ENCODE data around the gene EIF4G3.
A peak's percentile ranks its signal among the peaks of the same experiment; 100 is the strongest.
"Not testable (repeated sequence)": the region's sequence is repeated elsewhere in the genome, so short reads cannot be mapped to it uniquely, and the experiment has no call there.

EIF4G3 gene

DNA sequence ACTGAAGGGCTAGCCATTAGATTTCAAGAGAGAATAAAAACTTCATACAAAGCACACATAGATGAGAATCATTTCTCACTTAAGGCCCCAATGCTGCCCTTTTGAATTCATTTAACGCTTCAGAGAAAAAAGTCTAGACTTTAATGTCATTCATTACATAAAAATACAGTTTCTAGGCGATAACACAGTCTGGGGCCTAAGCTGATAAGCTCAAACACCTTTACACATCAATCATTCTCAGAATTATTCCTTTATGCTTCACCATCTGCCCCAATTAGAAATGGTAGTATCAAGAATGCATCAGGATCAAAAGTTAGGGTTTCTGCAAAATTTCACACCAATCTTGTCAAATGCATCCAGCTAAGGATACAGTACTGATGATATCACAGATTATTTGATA is 289.5 kb downstream of the EIF4G3 start:
- DNase-seq = no peak
- in situ Hi-C loops (cut with HindIII; ENCODE audit: low pct_ligation_motif_present, low pct_unique_long_range_greater_than_20kb, low sequenced_read_pairs) = no loop called here

DNA sequence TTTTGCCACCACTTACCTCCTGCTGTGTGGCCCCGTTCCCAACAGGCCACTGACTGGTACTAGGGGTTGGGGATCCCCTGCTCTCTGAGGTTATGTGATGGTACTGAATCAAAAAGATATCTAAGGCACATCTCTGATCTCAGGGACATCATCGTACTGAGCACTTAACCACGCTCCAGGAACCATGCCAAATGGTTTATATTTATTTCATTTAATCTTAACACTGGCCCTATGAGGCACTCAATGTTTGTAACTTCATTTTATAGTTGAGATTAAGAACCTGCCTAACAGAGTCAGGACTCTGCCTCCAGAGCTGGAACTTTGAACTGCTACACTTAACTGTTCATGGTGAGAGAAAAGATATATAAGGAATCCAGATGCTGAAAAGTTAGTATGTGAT is 291.6 kb downstream of the EIF4G3 start:
- DNase-seq = no peak
- in situ Hi-C loops (cut with HindIII; ENCODE audit: low pct_ligation_motif_present, low pct_unique_long_range_greater_than_20kb, low sequenced_read_pairs) = no loop called here

DNA sequence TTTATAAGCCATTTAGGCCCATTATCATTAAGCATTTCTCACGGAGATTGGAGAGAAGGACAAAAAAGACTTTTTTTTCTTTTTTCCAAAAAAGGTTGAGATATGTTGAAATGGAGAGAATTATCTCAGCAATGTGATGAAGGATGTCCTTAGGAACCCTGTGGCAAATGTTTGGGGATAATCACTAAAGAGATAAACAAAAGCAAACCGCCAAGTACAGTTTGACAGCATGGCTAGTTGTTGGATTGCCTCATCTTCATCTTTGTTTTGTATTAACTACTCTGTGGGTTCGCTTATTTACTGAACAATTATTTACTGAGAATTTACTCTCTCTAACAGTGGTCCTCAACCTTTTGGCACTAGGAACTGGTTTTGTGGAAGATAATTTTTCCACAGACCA is 292.2 kb downstream of the EIF4G3 start:
- DNase-seq = no peak
- in situ Hi-C loops (cut with HindIII; ENCODE audit: low pct_ligation_motif_present, low pct_unique_long_range_greater_than_20kb, low sequenced_read_pairs) = no loop called here

DNA sequence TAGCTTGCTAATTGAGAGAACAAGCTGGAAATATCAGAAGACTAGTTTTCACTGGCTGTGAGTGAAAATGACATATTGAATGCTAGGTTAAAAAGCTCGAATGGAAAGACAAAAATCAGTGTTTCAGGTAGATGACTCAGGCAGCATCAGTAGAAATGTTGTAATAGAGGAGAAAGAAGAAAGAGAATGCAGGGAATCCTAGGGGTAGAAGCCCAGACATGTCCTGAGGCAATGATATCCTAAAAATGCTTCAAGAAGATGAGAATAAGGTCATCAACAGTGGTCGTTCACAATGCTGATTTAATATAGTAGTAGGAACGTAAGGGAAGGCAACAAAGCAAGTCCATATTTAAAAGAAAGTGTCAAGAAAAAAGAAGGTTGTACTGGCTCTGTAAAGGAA is 292.9 kb downstream of the EIF4G3 start:
- in situ Hi-C loops (cut with HindIII; ENCODE audit: low pct_ligation_motif_present, low pct_unique_long_range_greater_than_20kb, low sequenced_read_pairs) = no loop called here
- DNase-seq = no peak

DNA sequence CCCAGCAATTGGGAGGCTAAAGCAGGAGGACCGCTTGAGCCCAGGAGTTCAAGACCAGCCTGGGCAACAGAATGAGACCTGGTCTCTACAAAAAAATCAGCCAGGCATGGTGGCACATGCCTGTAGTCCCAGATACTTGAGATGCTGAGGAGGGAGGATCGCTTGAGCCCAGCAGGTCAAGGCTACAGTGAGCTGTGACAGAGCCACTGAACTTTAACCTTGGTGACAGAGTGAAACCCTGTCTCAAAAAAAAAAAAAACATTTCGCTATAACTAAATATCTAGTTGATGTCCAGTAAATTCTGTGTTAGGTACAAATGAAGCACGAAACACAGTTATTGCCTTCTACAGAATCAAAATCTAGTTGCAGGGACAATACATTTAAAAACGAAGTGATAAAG is 293.9 kb downstream of the EIF4G3 start:
- in situ Hi-C loops (cut with HindIII; ENCODE audit: low pct_ligation_motif_present, low pct_unique_long_range_greater_than_20kb, low sequenced_read_pairs) = no loop called here
- DNase-seq = no peak

DNA sequence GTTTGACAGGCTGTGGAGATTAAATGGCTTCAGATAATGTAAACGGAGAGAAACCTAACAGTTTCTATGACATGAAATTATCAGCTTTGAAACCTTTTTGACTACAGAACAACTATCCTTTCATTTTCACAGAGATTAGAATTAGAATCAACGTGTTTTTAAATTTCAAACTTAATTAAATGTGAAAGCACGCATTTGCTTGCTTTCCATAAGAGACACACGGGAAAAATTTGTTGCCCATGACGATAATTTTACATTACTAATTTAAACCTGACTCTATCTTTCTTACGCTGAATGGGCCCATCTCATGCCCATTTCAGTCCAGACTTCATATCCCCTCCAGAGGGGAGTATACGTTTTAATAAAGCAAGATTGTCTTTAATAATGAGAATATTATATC is 297.9 kb downstream of the EIF4G3 start:
- in situ Hi-C loops (cut with HindIII; ENCODE audit: low pct_ligation_motif_present, low pct_unique_long_range_greater_than_20kb, low sequenced_read_pairs) = no loop called here
- DNase-seq = no peak

DNA sequence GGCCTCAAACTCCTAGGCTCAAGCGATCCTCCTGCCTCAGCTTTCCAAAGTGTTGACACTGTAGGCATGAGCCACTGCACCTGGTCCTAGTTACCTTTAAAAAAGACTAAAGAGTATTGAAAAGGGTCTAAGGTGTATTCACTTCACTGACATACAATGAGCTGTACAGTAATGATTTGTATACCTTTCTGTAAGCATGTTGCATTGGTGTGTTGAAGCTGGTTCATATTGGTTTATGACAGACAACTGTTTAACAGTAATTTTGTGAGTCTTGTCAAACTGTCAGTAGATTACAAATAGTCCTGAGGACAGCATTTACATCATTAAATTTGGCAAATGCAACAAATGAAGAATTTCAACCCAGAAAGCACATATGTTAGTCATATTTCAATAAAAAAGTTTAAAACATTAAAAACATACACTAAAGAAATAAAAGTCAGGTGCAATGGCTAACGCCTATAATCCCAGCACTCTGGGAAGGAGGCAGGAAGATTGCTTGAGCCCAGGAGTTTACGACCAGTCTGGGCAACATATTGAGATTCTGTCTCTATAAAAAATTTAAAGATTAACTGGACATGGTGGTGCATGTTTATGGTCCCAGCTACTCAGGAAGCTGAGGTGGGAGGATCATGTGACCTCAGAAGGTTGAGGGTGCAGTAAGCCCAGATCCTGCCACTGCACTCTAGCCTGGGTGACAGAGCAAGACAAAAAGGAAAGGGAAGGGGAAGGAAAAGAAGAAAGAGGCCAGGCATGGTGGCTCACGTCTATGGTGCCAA is 301.3 kb downstream of the EIF4G3 start:
- no peak for DNase-seq
- in situ Hi-C loops (cut with HindIII; ENCODE audit: low pct_ligation_motif_present, low pct_unique_long_range_greater_than_20kb, low sequenced_read_pairs) = no loop called here

DNA sequence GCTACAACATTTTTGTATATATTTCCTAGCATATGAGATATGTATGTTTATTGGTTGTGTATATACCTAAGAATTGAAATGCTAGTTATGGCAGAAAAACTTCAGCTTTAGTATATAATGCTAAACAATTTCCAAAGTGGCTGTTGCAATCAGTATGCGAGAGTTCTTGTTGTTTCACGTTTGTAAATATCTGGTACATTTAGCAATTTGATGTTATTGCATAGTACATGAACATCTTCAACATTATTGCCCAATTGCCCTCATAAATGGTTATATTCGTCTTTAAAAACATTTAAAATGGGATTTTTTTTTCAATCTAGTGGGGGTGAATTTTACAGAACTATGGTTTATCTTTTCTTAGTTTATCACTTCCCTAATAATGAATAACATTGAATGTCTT is 303.4 kb downstream of the EIF4G3 start:
- in situ Hi-C loops (cut with HindIII; ENCODE audit: low pct_ligation_motif_present, low pct_unique_long_range_greater_than_20kb, low sequenced_read_pairs) = no loop called here
- no peak for DNase-seq

DNA sequence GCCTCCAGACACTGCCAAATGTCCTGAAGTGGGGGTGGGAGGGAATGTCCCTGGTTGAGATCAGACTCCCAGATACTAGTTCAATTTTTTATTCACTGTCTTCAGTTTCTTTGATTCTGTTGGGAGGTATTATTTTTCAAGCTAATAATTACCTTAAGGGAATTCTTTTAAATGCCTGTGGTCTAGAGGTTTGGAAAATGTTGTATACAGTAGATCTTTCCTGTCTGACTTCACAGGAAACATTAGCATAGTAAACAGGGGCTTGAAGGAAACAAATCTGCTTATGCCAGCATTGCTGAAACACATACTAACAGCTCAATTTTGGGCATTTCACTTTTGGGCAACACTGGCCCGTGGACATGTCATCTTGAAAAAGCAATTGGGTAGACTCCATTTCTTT is 305.3 kb downstream of the EIF4G3 start:
- DNase-seq = peak; percentile 71
- in situ Hi-C loops (cut with HindIII; ENCODE audit: low pct_ligation_motif_present, low pct_unique_long_range_greater_than_20kb, low sequenced_read_pairs) = no loop called here

DNA sequence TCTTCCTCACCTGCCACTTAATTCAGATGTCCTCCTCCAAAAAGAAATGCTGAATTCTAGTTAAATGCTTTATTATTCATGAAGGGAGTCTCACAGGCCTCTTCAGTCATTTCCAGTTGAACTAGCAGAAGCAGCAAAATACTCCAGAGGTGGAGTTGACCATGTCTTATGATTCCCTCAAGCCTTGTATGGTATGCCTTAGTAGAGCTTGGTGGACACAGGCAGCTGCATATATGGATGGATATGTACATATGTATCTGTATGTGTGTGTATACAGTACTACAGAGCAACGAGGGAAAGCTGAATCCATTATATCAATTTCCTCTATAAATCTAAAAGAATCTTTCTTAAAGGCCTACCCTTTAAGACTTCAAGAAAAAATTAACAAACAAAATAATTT is 306.0 kb downstream of the EIF4G3 start:
- no peak for DNase-seq
- in situ Hi-C loops (cut with HindIII; ENCODE audit: low pct_ligation_motif_present, low pct_unique_long_range_greater_than_20kb, low sequenced_read_pairs) = no loop called here

DNA sequence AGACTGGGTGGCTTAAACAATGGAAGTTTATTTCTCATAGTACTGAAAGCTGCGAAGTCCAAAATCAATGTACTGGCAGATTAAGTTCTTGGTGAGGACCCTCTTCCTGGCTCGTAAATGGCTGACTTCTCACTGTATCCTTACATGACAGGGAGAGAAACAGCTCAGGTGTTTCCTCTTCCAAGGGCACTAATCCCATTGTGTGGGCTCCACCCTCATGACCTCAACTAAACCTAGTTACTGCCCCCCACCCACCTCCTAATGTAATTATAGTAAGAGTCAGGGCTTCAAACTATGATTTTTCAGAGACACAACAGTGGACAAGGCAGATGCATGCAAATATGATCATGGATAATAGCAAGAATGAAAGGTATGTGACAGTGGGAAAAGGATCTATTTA is 308.4 kb downstream of the EIF4G3 start:
- in situ Hi-C loops (cut with HindIII; ENCODE audit: low pct_ligation_motif_present, low pct_unique_long_range_greater_than_20kb, low sequenced_read_pairs) = no loop called here
- DNase-seq = no peak

DNA sequence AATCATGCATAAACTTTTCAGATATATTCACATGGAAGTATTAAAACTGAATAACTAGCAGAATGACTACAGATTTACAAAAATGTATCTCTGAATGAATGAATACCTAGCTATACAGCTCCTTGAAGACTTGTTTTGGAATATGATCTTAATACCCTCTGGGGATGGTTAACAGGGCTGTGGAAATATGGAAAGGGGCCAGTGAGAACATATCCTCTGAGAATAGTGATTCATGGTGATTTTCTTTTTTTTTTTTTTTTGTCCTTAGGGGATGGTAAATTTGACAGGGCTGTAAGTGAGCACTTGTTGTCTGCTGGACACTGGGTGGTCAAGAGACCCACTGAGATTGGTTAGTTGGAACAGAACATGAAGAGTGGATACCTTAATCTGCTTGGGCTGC is 308.9 kb downstream of the EIF4G3 start:
- in situ Hi-C loops (cut with HindIII; ENCODE audit: low pct_ligation_motif_present, low pct_unique_long_range_greater_than_20kb, low sequenced_read_pairs) = no loop called here
- DNase-seq = no peak

DNA sequence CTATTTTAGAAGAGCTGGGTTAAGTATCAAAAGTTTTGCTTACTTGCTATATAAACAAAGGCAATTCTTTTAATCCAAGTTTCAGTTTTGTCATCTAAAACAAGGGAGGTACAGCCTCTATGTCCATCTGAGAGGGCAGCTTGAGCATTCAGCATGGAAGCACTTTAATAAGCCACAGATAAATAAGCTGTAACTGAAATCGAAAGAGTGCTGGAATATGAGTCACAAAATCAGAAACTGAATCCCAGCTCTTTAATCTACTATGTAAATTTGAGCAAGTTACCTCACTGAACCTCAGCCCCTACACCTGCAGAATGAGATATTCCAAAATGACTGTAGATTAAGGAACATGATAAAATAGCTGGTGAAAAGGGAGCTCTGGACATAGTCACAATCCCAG is 309.6 kb downstream of the EIF4G3 start:
- no peak for DNase-seq
- in situ Hi-C loops (cut with HindIII; ENCODE audit: low pct_ligation_motif_present, low pct_unique_long_range_greater_than_20kb, low sequenced_read_pairs) = no loop called here

DNA sequence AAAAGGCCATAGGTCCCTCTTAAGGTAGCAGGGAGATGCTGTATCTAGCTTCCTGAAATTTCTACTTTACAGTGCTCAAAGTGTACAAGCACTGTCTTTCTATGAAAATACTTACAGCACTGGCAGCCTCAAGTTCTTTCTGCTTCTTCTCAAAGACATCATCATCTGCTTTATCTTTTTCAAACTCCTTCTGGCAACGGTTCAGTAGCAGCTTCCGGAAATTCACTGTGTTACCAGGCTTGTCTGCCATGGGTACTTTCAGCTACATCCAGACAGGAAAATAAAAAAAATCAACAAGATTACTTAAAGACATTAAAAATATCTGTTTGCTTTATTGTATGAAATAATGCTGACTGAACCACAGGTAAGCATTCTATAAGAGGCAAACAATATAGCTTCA is 311.7 kb downstream of the EIF4G3 start:
- no peak for DNase-seq

DNA sequence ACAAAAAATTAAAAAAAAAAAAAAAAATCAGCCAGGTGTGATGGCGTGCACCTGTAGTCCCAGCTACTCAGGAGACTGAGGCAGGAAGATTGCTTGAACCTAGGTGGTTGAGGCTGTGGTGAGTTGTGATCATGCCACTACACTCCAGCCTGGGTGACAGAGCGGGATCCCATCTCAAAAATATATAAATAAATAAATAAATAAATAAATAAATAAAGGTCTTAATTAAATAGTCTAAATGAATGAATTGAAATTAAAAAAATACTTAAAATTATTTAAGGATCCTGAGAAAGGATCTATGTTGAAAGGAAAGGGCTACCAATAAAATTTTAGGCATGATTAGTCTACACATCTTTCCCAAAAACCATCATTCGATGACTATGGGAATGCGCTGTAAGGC is 322.2 kb downstream of the EIF4G3 start:
- in situ Hi-C loops (cut with HindIII; ENCODE audit: low pct_ligation_motif_present, low pct_unique_long_range_greater_than_20kb, low sequenced_read_pairs) = no loop called here
- no peak for DNase-seq

More for the DNA sequence above, 311.7 kb downstream of the EIF4G3 start:
- in situ Hi-C loops (cut with HindIII; ENCODE audit: low pct_ligation_motif_present, low pct_unique_long_range_greater_than_20kb, low sequenced_read_pairs) = no loop called here

DNA sequence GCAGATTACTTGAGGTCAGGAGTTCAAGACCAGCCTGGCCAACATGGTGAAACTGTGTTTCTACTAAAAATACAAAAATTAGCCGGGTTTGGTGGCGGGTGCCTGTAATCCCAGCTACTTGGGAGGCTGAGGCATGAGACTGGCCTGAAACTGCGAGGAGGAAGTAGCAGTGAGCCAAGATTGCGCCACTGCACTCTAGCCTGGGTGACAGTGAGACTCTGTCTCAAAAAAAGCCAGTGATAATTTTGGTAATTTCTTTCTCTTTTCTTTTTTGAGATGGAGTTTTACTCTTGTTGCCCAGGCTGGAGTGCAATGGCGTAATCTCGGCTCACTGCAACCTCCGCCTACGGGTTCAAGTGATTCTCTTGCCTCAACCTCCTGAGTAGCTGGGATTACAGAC is 324.9 kb downstream of the EIF4G3 start:
- DNase-seq; in situ Hi-C loops (cut with HindIII; ENCODE audit: low pct_ligation_motif_present, low pct_unique_long_range_greater_than_20kb, low sequenced_read_pairs): not testable (repeated sequence)

DNA sequence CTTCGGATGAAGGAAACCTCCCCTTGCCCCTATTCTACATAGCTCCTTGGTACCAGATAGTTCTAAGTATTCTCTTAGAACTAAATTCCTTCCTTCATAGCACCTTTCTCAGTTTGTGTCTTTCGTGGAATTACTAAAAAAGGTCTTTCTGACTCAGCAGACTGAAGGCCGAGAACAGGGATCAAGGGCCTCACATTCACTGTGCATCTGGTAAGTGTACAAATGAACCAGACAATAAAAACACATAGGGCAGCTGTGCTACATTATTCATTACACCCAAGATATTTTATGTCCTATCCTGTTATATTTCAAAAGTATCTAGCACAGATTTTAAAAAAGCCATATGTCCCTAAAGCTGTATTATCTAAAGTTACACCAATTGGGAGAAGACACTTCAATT is 326.7 kb downstream of the EIF4G3 start:
- in situ Hi-C loops (cut with HindIII; ENCODE audit: low pct_ligation_motif_present, low pct_unique_long_range_greater_than_20kb, low sequenced_read_pairs) = no loop called here
- DNase-seq = no peak

DNA sequence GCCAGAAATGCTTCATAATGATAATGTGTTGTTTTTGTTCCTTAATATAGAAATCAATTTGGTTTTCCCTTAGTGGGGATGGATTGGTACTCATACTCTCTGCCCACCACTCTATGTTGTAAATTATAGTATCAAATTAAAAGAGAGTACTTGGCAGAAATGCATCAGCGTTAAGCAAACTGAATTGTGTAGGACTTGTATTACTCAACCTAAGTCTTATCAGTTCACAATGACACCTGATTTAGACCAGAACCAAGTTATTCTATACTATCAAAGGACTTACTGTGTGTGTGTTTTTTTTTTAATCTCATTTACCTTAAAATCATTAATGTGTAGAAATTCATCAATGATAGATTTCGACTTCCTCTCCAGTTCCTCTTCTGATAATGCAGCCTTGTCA is 327.6 kb downstream of the EIF4G3 start:
- in situ Hi-C loops (cut with HindIII; ENCODE audit: low pct_ligation_motif_present, low pct_unique_long_range_greater_than_20kb, low sequenced_read_pairs) = no loop called here
- DNase-seq = no peak

DNA sequence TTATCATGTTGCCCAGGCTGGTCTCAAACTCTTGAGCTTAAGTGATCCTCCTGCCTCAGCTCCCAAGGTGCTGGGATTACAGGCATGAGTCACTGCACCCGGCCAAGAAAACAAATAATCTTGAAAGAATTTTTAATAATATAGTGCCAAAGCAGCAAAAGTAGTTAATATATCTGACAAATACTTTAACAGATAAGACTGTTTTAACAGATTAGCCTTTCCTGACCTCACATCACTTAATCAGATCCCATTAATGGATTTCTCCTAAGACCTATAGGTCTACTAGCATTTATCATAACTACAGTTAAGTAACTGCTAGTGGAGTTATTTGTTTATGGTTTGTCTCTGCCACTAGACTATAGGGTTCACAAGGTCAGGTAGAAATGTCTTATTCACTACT is 328.5 kb downstream of the EIF4G3 start:
- DNase-seq = no peak
- in situ Hi-C loops (cut with HindIII; ENCODE audit: low pct_ligation_motif_present, low pct_unique_long_range_greater_than_20kb, low sequenced_read_pairs) = no loop called here

DNA sequence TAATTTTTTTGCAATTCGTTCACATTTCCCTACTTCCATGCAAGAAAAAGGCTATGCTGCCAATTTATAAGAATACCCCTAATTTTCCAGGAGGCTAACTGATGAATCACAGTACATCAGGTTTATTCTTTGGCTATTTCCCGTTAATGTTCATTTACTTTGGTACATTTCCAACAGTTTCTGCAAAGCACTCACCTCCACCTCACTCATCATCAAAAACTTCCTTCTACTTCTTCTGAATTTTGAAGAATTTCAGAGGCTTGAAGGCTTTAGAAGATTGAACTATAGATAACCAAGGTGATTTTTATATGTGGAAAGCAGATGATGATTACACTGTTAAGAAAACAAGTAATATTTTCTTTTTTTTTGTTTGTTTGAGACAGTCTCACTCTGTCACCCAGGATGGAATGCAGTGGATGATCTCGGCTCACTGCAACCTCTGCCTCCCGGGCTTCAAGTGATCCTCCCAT is 329.1 kb downstream of the EIF4G3 start:
- in situ Hi-C loops (cut with HindIII; ENCODE audit: low pct_ligation_motif_present, low pct_unique_long_range_greater_than_20kb, low sequenced_read_pairs) = no loop called here
- DNase-seq = peak; percentile 6
